ENCODE data around the gene GK.

DNA sequence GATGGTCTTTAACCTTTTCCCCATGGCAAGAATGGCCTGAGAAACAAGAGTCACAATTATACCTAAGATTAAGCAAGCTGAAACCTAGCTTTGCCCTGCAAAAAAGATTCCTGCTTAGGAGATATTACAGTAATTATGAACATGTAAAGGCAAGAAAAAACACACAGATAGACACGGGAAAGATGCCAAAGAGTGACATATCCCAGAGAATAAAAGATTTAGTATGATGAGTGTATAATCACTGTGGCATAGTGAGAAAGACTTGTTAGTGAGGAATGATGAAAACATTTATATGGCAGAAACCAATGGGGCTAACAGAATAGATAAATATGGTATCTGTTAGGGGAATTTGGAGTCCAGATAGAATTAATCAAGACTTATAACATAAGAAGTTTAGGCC lies 46.1 kb upstream of the GK start:
- TF ChIP-seq POLR2A (IDR thresholded peaks at IDR 0.05; ENCODE audit: low read depth, low read length), result no peak
- no peak for TF ChIP-seq POLR2AphosphoS5 (IDR thresholded peaks at IDR 0.05; ENCODE audit: low read depth, low read length)
- no peak for TF ChIP-seq TAF1 (IDR thresholded peaks at IDR 0.05; ENCODE audit: low read depth, low read length)
- no peak for TF ChIP-seq SPI1 (IDR thresholded peaks at IDR 0.05; ENCODE audit: low read depth, low read length)
- TF ChIP-seq POU2F2 (IDR thresholded peaks at IDR 0.05; ENCODE audit: low read depth, low read length), result no peak
- no peak for TF ChIP-seq PAX5 (IDR thresholded peaks at IDR 0.05; ENCODE audit: insufficient read depth, low read length, severe bottlenecking)

Measured in GM12891 (cell line).